Germinal center (tissue), 1 donor: ENCODE results near the gene ST8SIA4.
A peak's percentile ranks its signal among the peaks of the same experiment; 100 is the strongest.

ENCODE experiments used
- DNase-seq: peaks from one replicate; pipeline ENCODE4 v3.0.0; 2012; ENCODE audit warnings: mixed read lengths, low spot score

The ST8SIA4 gene

GRCh38 chr5:100903039-100903887 lies at the start of gene ST8SIA4:
TSS of gene ST8SIA4 (minus strand) at chr5:100903282. CDS start at chr5:100902955, 327 bp downstream.
- DNase-seq: peak; percentile 83

- DNase-seq: no peak
Measured at GRCh38 chr5:100950985-100951384, 47.9 kb upstream of the ST8SIA4 start.

GRCh38 chr5:100913298-100913697 lies 10.2 kb upstream of the ST8SIA4 start:
- DNase-seq: no peak

- no peak for DNase-seq
Measured at GRCh38 chr5:100909034-100909433, 6.0 kb upstream of the ST8SIA4 start.

- DNase-seq: no peak
Measured at GRCh38 chr5:100905259-100905914, 2.3 kb upstream of the ST8SIA4 start.

GRCh38 chr5:100904259-100904861 lies 1.3 kb upstream of the ST8SIA4 start:
- DNase-seq: peak; percentile 20

GRCh38 chr5:100902440-100903038 lies 543 bp downstream of the ST8SIA4 start:
- no peak for DNase-seq

GRCh38 chr5:100901821-100902341 lies 1.2 kb downstream of the ST8SIA4 start:
- peak; percentile 48 for DNase-seq

- DNase-seq: peak; percentile 74
Measured at GRCh38 chr5:100900796-100901781, 2.0 kb downstream of the ST8SIA4 start.

GRCh38 chr5:100900142-100900795 lies 2.8 kb downstream of the ST8SIA4 start:
- peak; percentile 12 for DNase-seq

GRCh38 chr5:100899675-100900074 lies 3.4 kb downstream of the ST8SIA4 start:
- DNase-seq: no peak

- DNase-seq: no peak
Measured at GRCh38 chr5:100898504-100899346, 4.4 kb downstream of the ST8SIA4 start.

GRCh38 chr5:100896054-100896453 lies 7.0 kb downstream of the ST8SIA4 start:
- DNase-seq: no peak

- DNase-seq: no peak
Measured at GRCh38 chr5:100890461-100891008, 12.5 kb downstream of the ST8SIA4 start.

GRCh38 chr5:100889896-100890295 lies 13.2 kb downstream of the ST8SIA4 start:
- DNase-seq: no peak

GRCh38 chr5:100889165-100889743 lies 13.8 kb downstream of the ST8SIA4 start:
- peak; percentile 27 for DNase-seq

GRCh38 chr5:100877274-100877673 lies 25.8 kb downstream of the ST8SIA4 start:
- DNase-seq: no peak

- DNase-seq: no peak
Measured at GRCh38 chr5:100872408-100873190, 30.5 kb downstream of the ST8SIA4 start.
